ENCODE measurements around the gene KMO.
A peak's percentile ranks its signal among the peaks of the same experiment; 100 is the strongest.

KMO gene

DNA sequence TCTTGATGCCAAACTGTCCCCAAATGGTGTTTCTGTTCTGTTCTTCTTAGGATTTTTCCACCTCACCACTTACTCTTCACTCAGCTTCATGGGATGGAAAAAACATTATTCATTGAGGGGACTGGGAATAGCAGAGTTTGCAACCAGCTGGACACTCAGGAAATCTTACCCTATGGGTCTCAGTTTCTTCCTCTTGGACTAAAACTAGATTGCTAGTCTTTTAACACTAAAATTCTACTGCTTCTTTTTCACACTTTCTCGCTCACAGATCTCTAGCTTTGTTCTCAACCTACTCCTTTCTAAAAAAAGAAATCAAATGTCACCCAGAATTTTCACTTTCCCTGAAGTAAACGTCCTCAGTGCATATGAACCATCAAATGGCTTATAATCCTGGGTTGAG lies 4.8 kb downstream of the KMO start:
- no peak for DNase-seq (ENCODE audit: low spot score)

DNA sequence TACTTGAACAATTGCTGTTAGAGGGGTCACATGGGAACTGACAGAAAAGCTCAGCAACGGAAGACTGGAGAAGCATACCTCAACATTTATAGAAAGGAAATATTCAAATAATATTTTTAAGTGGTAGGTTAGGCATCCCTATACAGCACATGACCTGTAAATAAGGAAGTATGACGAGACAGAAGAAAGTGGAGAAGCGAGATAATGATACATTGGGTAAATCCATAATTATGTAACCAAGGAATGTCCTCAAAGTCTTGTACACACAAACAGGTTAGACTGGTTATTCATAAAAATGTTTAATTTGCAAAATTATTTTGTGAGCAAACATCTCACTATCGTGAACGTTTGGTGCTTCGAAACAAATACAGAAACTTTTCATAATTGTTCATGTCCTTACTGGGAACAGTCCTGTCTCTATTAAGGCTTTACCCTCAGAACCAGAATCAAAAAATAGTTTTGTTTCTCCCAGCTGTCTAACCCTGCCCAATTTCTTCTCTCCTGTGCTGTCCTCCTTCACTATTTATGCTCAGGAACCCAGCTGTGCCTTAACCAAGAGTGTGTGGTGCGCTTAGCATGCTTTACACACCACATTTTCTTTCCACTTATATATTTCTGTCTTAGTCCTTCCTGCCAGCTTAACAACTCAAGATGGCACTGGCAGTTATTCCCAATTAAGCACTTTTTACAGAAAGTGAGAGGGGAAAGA lies 10.2 kb downstream of the KMO start:
- no peak for DNase-seq (ENCODE audit: low spot score)

DNA sequence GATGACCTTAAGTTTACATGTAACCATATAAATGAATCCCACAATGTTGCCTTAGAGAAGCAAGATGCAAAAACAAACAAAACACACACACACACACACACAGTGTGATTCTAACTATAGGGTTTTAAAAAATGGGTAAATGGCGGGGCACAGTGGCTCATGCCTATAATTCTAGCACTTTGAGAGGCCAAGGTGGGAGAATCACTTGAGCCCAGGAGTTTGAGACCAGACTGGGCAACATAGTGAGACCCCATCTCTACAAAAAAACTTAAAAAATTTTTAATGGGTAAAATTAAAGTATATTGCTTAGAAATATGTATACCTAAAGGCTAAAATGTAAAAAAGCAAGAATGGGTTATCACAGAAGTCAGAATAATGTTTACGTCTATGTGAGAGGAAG lies 15.8 kb downstream of the KMO start:
- DNase-seq (ENCODE audit: low spot score): no peak

DNA sequence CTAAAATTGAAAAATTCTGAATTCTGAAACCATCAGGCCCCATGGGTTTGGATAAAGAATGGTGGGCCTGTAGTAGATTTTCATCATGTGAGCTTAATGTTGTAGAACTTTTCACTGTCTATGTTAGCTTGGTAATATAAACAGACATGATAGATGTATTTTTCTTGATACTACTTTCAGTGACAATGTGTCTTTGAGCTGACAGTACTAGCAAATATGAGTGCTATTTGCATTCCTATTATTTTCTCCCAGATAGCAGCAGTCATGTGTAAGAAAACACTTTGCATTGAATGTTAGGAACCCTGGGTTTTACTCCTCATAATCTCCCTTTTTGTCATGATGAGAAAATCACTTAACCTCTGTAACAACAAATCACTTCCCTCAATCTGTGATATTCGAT lies 18.1 kb downstream of the KMO start:
- DNase-seq (ENCODE audit: low spot score): no peak

DNA sequence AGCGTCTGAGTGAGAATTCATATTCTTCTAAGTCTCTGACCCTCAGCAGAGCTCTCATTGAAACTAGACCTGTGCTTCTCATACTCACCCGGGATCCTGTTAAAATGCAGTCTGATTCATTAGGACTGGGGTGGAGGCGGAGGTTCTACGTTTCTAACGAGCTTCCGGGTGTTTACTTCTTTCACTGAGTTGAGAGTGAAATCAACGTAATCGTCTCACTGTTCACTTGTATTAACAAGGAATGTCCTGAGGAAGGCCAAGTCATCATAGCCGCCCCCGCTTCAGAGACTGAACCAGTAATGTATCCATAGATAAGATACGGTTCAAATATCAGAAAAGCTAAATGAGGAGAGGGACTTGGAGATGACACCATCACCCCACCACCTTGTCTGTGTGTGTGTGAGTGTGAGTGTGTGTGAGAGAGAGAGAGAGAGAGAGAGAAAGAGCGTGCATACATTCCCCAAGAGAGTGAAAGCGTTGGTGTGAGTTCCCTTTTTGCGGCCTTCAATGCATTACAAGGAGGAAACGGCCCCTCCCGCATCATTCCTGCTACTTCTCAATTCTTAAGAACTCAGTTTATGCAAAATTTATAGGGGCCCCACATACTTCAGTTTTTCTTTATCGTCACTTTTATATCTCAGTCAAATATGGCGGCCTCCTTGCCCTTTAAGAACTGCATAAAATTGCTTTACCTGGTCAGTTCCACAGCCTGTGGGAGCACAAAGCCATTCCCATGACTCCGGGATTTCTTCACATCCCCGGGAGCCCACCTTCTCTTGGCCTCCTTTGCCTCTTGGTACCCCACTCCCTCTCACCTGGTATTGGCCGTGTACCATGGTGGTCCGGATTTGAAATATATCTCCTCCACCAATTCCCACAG lies 19.8 kb downstream of the KMO start:
- DNase-seq (ENCODE audit: low spot score): no peak

DNA sequence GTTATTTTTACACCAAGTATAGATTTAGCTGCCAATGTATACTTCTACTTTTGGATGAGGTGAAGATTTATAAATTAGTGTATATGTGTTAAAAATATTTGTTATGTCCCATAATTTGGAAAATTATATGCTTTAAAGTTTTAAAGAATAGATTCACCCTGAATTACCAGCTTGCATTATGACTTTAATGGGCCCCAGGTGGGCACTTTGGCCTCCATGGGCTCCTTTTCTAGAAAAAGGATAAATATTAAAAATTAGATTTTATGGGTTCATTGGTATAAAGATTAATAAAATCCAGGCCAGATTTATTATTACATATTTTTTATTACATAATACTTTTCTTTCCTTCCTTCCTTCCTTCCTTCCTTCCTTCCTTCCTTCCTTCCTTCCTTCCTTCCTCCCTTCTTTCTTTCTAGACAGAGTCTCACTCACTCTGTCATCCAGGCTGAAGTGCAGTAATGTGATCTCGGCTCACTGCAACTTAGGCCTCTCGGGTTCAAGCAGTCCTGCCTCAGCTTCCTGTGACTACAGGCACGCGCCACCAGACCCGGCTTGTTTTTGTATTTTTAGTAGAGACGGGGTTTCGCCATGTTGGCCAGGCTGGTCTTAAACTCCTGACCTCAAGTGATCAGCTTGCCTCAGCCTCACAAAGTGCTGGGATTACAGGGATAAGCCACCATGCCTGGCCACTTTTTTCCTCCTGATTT lies 21.9 kb downstream of the KMO start:
- DNase-seq (ENCODE audit: low spot score): no peak

DNA sequence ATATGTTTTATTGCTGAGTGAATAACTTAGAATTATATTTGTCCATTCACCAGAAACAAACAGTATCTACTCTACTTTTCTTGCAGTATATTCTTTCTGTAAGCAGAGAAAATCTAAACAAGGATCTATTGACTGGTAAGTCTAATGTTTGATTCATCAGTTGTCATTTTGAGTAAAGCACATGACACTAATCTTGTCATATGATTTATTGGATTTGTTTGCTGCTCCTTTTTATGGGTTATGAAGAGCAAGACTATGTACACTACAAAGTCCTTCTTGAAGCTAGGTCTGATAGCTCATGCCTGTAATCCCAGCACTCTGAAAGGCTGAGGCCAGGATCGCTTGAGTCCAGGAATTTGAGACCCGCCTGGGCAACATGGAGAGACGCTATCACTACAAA lies 23.3 kb downstream of the KMO start:
- DNase-seq (ENCODE audit: low spot score): no peak

DNA sequence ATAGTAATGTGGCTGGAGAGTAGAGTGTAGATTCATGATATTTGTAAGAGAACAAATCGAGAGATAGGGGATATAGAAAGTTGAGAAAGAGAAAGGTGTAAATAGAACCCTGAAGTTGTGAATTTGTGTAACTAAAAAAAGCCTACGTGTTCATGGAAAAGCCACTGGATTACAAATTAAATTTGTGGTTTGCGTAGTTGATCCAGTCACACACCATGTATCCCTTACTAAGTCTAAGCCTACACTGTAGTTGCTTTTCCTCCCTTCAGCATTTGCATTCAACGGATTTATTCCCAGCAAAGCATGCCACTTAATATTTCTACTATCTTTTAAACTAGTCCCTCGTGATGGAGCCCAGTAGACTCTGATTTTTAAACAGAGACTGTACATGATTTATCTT lies 24.9 kb downstream of the KMO start:
- no peak for DNase-seq (ENCODE audit: low spot score)

DNA sequence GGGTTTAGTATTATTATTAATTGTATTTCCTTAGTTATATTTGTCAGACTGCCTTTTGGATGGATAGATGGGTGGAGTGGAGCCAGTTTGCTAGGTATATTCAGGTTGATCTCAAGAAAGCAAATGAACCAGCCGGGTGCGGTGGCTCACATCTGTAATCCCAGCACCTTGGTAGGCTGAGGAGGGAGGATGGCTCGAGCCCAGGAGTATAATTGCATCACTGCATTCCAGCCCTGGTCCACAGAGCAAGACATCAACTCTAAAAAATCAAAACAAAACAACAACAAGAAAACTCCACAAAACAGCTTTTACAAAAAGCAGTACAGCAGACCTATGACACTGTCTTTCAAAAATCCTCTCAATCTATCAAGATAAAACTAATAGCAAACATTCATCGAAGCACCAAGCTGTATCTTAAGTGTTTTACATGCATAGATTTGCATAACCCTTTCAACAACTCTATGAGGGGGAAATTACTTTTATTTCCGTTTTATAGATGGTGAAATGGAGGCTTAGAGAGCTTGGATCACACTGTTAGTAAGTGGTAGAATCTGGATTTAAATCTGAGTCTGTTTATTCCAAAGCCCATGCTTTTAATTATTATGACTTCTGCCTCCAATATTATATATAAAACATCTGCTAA lies 25.5 kb downstream of the KMO start:
- DNase-seq (ENCODE audit: low spot score): no peak

DNA sequence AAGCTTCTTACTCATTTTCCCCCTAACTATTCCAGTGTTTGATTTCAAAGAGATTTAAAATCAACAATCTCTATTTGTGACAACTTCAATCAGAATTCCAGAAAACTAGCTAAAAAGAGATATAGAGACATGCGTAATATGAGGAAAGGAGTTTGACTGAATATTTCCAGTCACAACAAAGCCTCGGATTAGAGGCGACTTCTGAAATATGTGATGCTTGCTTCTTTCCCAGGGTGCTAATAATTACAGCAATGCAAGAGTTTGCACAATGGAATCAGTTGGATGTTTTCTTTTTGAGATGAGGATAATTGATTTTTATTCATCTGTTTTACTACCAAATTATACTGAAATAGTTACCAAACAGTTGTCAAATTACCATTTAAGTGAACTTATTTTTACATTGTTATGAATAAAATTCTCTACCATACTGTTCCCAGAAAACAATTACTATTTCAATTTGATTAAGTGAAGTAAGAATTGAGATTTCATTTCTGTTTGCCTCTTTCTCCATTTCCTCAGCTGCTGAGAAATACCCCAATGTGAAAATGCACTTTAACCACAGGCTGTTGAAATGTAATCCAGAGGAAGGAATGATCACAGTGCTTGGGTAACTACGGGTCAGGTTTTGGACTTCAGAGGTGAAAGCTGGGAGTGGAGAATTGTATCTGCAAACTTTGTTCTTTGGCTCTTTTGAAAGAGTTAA lies 28.1 kb downstream of the KMO start:
- no peak for DNase-seq (ENCODE audit: low spot score)

DNA sequence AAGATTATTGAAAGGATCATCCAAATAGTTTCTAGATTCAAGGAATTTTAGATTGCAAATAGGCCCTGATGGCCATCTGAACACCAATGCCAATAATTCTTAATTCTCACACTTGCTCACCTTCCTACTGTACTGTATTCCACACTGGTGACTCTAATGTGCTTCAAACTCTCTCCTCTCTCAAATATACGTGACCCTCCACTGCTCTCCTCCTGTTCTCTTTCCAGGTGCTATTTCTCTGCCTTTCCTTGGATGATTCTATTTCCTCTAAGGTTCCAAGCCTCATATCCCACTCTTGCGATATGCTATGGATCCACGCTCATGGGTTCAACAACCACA lies 28.6 kb downstream of the KMO start:
- DNase-seq (ENCODE audit: low spot score): no peak

DNA sequence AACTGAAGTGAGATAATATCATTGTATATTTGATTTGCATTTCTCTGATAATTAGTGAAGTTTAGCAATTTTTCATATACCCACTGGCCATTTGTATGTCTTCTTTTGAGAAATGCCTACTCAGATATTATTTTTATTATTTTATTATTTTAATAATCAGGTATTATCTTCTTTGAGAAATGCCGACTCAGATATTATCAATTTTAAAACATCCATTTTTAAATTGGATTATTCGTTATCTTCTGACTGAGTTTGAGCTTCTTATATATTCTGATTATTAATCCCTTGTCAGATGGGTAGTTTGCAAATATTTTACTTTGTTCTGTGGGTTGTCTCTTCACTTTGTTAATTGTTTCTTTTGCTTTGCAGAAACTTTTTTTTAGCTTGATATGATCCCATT lies 37.7 kb downstream of the KMO start:
- DNase-seq (ENCODE audit: low spot score): no peak

DNA sequence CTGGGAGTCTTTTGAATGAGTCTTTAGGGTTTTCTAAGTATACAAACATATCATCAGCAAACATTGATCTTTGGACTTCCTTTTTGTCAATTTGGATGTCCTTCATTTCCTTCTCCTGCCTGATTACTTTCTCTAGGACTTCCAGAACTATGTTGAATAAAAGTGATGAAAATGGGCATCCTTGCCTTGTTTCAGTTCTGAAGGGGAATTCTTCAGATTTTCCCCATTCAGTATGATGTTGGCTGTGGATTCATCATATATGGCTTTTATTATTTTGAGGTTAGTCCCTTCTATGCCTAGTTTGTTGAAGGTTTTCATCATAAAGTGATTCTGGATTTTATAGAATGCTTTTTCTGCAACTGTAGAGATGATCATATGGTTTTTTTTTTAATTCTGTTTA lies 42.0 kb downstream of the KMO start:
- no peak for DNase-seq (ENCODE audit: low spot score)

DNA sequence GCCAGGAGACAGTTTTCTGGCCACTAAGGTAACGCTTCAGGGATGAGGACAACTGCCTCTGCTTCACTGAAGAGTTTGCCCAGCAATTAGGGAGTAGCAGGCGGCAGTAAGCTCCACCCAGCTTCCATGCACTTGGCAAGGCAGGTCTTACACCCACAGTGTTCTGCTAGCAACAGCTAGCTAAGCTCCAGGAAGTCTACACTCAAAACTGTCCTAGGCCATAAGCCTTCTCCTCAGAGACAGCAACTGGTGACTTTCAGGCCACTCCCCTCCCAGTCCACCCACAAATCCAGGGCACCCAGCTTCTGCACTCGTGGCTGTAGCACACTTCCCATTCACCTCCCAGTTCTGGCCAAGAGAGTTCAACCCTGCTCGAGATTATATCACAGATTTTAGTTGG lies 47.3 kb downstream of the KMO start:
- no peak for DNase-seq (ENCODE audit: low spot score)

DNA sequence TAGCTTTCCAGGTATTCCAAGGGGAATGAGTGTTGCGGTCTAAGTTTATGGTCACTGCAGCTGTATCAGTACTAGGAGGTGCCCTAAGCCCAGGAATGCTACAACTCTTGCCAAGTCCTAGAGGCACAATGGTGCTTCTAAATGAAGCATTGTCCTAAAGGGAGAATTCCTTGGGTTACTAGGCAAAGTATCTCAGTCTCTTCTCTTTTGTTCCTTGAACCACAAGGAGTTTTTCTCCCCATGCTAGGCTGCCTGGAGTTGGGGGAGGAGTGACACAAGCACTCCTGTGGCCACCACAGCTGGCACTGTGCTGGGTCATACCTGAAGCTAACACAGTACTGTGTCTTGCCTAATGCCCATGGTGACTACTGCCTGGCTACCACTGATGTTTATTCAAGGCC lies 50.7 kb downstream of the KMO start:
- no peak for DNase-seq (ENCODE audit: low spot score)

DNA sequence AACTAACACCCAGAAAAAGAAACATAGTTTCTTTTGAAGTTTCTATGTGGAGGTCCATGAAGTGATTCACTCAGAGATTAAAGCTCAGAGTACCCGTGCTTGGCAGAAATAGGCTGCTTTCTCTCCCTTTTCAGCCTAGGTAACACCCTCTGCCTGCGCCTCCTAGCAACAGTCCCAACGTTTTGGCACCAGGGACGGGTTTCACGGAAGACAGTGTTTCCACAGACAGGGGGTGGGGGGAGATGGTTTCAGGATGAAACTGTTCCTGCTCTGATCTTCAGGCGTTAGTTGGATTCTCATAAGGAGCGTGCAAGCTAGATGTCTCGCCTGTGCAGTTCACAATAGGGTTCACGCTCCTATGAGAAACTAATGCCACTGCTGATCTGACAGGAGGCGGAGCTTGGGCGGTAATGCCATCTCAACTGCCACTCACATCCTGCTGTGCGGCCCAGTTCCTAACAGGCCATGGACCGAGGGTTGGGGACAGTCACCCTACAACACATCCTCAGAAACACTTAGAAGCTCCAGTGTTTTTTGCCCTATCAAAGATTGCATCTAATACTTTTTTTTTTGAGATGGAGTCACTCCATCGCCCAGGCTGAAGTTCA lies 54.8 kb downstream of the KMO start:
- DNase-seq (ENCODE audit: low spot score): no peak

DNA sequence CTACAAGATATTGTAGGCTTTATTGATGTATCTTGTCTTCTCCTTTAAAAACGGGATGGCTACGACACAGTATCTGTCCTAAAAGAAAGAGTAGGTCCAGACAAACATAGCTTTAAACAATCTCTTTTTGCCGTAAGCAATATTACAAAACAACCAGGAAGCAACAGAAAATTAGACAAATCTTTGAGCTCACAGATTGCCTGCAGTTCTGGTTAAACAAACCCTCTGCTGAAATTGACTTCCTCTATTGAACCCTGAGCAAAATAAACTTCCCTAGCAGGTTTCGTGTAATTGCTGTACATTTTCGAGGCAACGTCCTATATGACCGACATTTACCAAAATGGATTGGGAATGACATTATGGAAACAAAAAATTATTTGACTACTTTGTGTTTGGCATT lies 57.3 kb downstream of the KMO start:
- no peak for DNase-seq (ENCODE audit: low spot score)

DNA sequence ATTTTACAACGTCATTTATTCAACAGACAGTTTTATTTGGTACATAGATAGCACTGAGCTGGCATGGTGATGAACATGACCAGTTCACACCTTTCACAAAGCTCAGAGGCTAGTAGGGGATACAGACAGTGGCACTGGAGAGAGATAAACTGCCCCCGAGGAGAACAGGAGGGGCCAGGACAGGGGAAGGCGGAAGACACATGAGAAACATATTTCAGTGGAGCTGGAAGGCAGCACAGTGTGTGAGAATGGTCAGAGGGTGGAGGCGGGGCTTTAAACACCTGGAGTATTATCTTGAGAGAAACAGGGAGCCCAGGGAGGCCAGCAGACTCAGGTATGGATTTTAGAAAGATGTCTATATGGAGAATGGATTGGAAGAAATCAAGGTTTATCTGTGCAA lies 58.5 kb downstream of the KMO start:
- no peak for DNase-seq (ENCODE audit: low spot score)

DNA sequence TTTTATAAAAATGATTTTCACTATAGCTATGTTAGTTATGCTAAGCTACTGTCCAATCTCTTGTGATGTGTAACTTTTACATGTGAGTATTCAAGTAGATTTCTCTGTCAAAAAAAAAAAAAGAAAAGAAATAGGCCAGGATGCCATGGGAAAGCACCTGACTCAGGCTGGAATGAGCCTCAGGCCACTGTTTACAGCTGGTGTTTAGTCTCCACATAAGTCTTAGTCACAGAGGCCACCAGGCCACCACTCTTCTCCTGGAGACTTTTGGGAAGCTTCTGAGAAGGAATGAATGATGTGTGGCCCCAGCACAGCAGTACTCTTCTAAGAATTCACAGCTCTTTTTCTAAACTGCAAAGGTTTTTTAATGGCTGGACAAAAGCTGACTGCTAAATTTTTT lies 59.1 kb downstream of the KMO start:
- DNase-seq (ENCODE audit: low spot score): peak; percentile 72

DNA sequence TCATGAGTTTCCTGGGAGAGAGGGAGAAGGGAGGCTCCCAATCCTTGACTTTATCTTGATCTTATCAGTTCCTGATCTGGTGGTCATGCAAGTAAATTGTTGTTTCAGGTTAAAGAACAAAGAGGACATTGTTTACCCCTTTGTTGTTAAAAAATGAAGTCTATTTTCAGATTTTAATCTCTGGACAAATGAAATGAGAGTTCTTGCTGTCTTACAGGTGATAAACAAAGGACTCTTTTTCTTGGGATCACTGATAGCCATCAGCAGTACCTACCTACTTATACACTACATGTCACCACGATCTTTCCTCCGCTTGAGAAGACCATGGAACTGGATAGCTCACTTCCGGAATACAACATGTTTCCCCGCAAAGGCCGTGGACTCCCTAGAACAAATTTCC lies 59.6 kb downstream of the KMO start:
- DNase-seq (ENCODE audit: low spot score): peak; percentile 55

DNA sequence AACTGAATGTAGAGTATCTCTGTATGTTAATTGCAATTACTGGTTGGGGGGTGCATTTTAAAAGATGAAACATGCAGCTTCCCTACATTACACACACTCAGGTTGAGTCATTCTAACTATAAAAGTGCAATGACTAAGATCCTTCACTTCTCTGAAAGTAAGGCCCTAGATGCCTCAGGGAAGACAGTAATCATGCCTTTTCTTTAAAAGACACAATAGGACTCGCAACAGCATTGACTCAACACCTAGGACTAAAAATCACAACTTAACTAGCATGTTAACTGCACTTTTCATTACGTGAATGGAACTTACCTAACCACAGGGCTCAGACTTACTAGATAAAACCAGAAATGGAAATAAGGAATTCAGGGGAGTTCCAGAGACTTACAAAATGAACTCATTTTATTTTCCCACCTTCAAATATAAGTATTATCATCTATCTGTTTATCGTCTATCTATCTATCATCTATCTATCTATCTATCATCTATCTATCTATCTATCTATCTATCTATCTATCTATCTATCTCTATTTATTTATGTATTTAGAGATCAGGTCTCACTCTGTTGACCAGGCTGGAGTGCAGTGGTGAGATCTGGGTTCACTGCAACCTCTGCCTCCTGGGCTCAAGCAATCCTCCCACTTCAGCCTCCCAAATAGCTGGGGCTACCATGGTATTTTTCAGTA lies 60.2 kb downstream of the KMO start:
- DNase-seq (ENCODE audit: low spot score): peak; percentile 67

Measured in LoVo (cell line).